Measurements from ENCODE around the gene IBA57. TPM values are rescaled to one million over a fixed set of nuclear protein-coding genes. Genes with fewer than 3 reads are reported as not detected.

IBA57 gene
- total RNA-seq, 3 donors from 2014 or later = 3.4 to 4.1 (median 3.9) TPM

GRCh38 chr1:228222548-228222947, 56.9 kb downstream of the IBA57 start:
- Histone ChIP-seq H3K27ac (no peak overlapping the region), H3K9me3 (peaks cover 12 to 13% of the 10 kb centered on the region in 2 donors), H3K4me3 (no peak overlapping the region), H3K27me3 (no peaks in the 10 kb centered on the region), H3K36me3 (no peaks in the 10 kb centered on the region), H3K4me1 (no peaks in the 10 kb centered on the region)
- intact Hi-C loops (cut with DNase I; ENCODE audit: low total_unique reads) = loop anchor here (5.0 kb wide), 1 partner anchor 995 kb away; no protein-coding TSS in a partner anchor
- peak in 1 of 2 donors; percentile 4 for DNase-seq (ENCODE audit: low spot score in 2 of 2)
- TF ChIP-seq POLR2AphosphoS5 (IDR thresholded peaks at IDR 0.05) (no peak), POLR2A (IDR thresholded peaks at IDR 0.05) (no peak), CTCF (IDR thresholded peaks at IDR 0.05) (no peak)

- no peaks in the 10 kb centered on the region for H3K4me1 ChIP-seq
- no peaks in the 10 kb centered on the region for H3K36me3 ChIP-seq
- no peak for TF ChIP-seq POLR2A (IDR thresholded peaks at IDR 0.05)
- no peak for TF ChIP-seq CTCF (IDR thresholded peaks at IDR 0.05)
- TF ChIP-seq POLR2AphosphoS5 (IDR thresholded peaks at IDR 0.05) = no peak
- H3K27ac ChIP-seq = no peak overlapping the region
- peaks cover 12 to 13% of the 10 kb centered on the region in 2 donors for H3K9me3 ChIP-seq
- DNase-seq (ENCODE audit: low spot score in 2 of 2) = no peak
- intact Hi-C loops (cut with DNase I; ENCODE audit: low total_unique reads) = loop anchor here (5.0 kb wide), 1 partner anchor 993 kb away; no protein-coding TSS in a partner anchor
- H3K27me3 ChIP-seq = no peaks in the 10 kb centered on the region
- no peak overlapping the region for H3K4me3 ChIP-seq
Measured at GRCh38 chr1:228224198-228225164, 58.9 kb downstream of the IBA57 start.

GRCh38 chr1:228225165-228225710, 59.6 kb downstream of the IBA57 start:
- intact Hi-C loops (cut with DNase I; ENCODE audit: low total_unique reads) = no loop called here
- H3K9me3 ChIP-seq = peaks cover 12 to 13% of the 10 kb centered on the region in 2 donors
- TF ChIP-seq POLR2A (IDR thresholded peaks at IDR 0.05) (no peak), CTCF (IDR thresholded peaks at IDR 0.05) (no peak), POLR2AphosphoS5 (IDR thresholded peaks at IDR 0.05) (no peak)

GRCh38 chr1:228225740-228226139, 60.1 kb downstream of the IBA57 start:
- DNase-seq (ENCODE audit: low spot score in 2 of 2) = no peak
- H3K27me3 ChIP-seq = no peaks in the 10 kb centered on the region
- no peaks in the 10 kb centered on the region for H3K36me3 ChIP-seq
- peaks cover 12 to 13% of the 10 kb centered on the region in 2 donors for H3K9me3 ChIP-seq
- no peak for TF ChIP-seq POLR2AphosphoS5 (IDR thresholded peaks at IDR 0.05)
- TF ChIP-seq CTCF (IDR thresholded peaks at IDR 0.05) = no peak
- TF ChIP-seq POLR2A (IDR thresholded peaks at IDR 0.05) = no peak
- H3K4me1 ChIP-seq = no peaks in the 10 kb centered on the region
- no peak overlapping the region for H3K27ac ChIP-seq
- no peak overlapping the region for H3K4me3 ChIP-seq
- intact Hi-C loops (cut with DNase I; ENCODE audit: low total_unique reads) = no loop called here

More at GRCh38 chr1:228225165-228225710, 59.6 kb downstream of the IBA57 start:
- Histone ChIP-seq H3K4me1 (no peaks in the 10 kb centered on the region), H3K27me3 (no peaks in the 10 kb centered on the region), H3K4me3 (no peak overlapping the region), H3K27ac (no peak overlapping the region), H3K36me3 (no peaks in the 10 kb centered on the region)
- no peak for DNase-seq (ENCODE audit: low spot score in 2 of 2)
